ENCODE results near the gene GBX1. TPM values are rescaled to one million over a fixed set of nuclear protein-coding genes. Genes with fewer than 3 reads are reported as not detected.

GBX1 gene
- total and polyA plus RNA-seq, 2 donors (not counting 1 experiment from before 2014, with no cell fraction given) = not detected

- Histone ChIP-seq H3K4me3 (replicated peaks in 1 of 4; ENCODE audit: control extremely low read depth in 1 of 4, insufficient read depth in 1 of 4, low read depth in 3 of 4, low read length in 4 of 4) (no peak overlapping the region), H3K79me2 (ENCODE audit: control insufficient read depth, insufficient read depth, low read length) (no peaks in the 10 kb centered on the region), H3K4me1 (ENCODE audit: control insufficient read depth, extremely low read depth, insufficient read depth, low read length) (no peaks in the 10 kb centered on the region), H3K9me3 (ENCODE audit: control insufficient read depth, insufficient read depth, low read depth, low read length) (no peaks in the 10 kb centered on the region), H3K9ac (ENCODE audit: insufficient read depth, low read length) (no peak overlapping the region), H4K20me1 (ENCODE audit: control insufficient read depth, extremely low read depth, insufficient read depth, low read length) (no peaks in the 10 kb centered on the region), H3K36me3 (ENCODE audit: control insufficient read depth, insufficient read depth, low read length) (peaks cover 21% of the 10 kb centered on the region), H3K27me3 (ENCODE audit: control insufficient read depth, insufficient read depth, low read length) (no peaks in the 10 kb centered on the region), H3K27ac (ENCODE audit: insufficient read depth, low read length) (no peak overlapping the region), H3K4me2 (ENCODE audit: extremely low read depth, insufficient read depth, low read length) (no peak overlapping the region), H2AFZ (ENCODE audit: low read length) (no peak overlapping the region)
- TF ChIP-seq CTCF (conservative IDR thresholded peaks at IDR 0.05 in 1 of 2, IDR thresholded peaks at IDR 0.05 in 1 of 2; ENCODE audit: low read depth in 1 of 2, low read length in 2 of 2) = no peak
- no peak for TF ChIP-seq EZH2 (IDR thresholded peaks at IDR 0.05; ENCODE audit: low read length, missing control alignments)
- no peak for DNase-seq (ENCODE audit: low read depth in 2 of 2)
Observed at GRCh38 chr7:151135525-151135845, 32.0 kb downstream of the GBX1 start.

GRCh38 chr7:151134743-151135524 lies 32.6 kb downstream of the GBX1 start:
- Histone ChIP-seq H3K9ac (ENCODE audit: insufficient read depth, low read length) (no peak overlapping the region), H3K79me2 (ENCODE audit: control insufficient read depth, insufficient read depth, low read length) (no peaks in the 10 kb centered on the region), H3K4me3 (replicated peaks in 1 of 4; ENCODE audit: control extremely low read depth in 1 of 4, insufficient read depth in 1 of 4, low read depth in 3 of 4, low read length in 4 of 4) (no peak overlapping the region), H3K9me3 (ENCODE audit: control insufficient read depth, insufficient read depth, low read depth, low read length) (no peaks in the 10 kb centered on the region), H2AFZ (ENCODE audit: low read length) (no peak overlapping the region), H3K4me2 (ENCODE audit: extremely low read depth, insufficient read depth, low read length) (no peak overlapping the region), H3K27me3 (ENCODE audit: control insufficient read depth, insufficient read depth, low read length) (no peaks in the 10 kb centered on the region), H3K27ac (ENCODE audit: insufficient read depth, low read length) (no peak overlapping the region), H3K4me1 (ENCODE audit: control insufficient read depth, extremely low read depth, insufficient read depth, low read length) (no peaks in the 10 kb centered on the region), H3K36me3 (ENCODE audit: control insufficient read depth, insufficient read depth, low read length) (peaks cover 25% of the 10 kb centered on the region), H4K20me1 (ENCODE audit: control insufficient read depth, extremely low read depth, insufficient read depth, low read length) (no peaks in the 10 kb centered on the region)
- TF ChIP-seq EZH2 (IDR thresholded peaks at IDR 0.05; ENCODE audit: low read length, missing control alignments) (no peak), CTCF (conservative IDR thresholded peaks at IDR 0.05 in 1 of 2, IDR thresholded peaks at IDR 0.05 in 1 of 2; ENCODE audit: low read depth in 1 of 2, low read length in 2 of 2) (no peak)
- no peak for DNase-seq (ENCODE audit: low read depth in 2 of 2)

- Histone ChIP-seq H3K36me3 (ENCODE audit: control insufficient read depth, insufficient read depth, low read length) (peaks cover 22% of the 10 kb centered on the region), H3K9ac (ENCODE audit: insufficient read depth, low read length) (no peak overlapping the region), H3K27me3 (ENCODE audit: control insufficient read depth, insufficient read depth, low read length) (no peaks in the 10 kb centered on the region), H3K27ac (ENCODE audit: insufficient read depth, low read length) (no peak overlapping the region), H4K20me1 (ENCODE audit: control insufficient read depth, extremely low read depth, insufficient read depth, low read length) (no peaks in the 10 kb centered on the region), H3K4me2 (ENCODE audit: extremely low read depth, insufficient read depth, low read length) (no peak overlapping the region), H3K4me1 (ENCODE audit: control insufficient read depth, extremely low read depth, insufficient read depth, low read length) (no peaks in the 10 kb centered on the region), H3K79me2 (ENCODE audit: control insufficient read depth, insufficient read depth, low read length) (no peaks in the 10 kb centered on the region), H3K4me3 (replicated peaks in 1 of 4; ENCODE audit: control extremely low read depth in 1 of 4, insufficient read depth in 1 of 4, low read depth in 3 of 4, low read length in 4 of 4) (no peak overlapping the region), H3K9me3 (ENCODE audit: control insufficient read depth, insufficient read depth, low read depth, low read length) (no peaks in the 10 kb centered on the region), H2AFZ (ENCODE audit: low read length) (no peak overlapping the region)
- TF ChIP-seq CTCF (conservative IDR thresholded peaks at IDR 0.05 in 1 of 2, IDR thresholded peaks at IDR 0.05 in 1 of 2; ENCODE audit: low read depth in 1 of 2, low read length in 2 of 2) (no peak), EZH2 (IDR thresholded peaks at IDR 0.05; ENCODE audit: low read length, missing control alignments) (no peak)
- DNase-seq (ENCODE audit: low read depth in 2 of 2) = no peak
Observed at GRCh38 chr7:151133986-151134742, 33.3 kb downstream of the GBX1 start.

Measured in fibroblast of lung (primary cell).